Myocyte (in vitro differentiated cells): ENCODE measurements around the gene LRRC14B. TPM values are rescaled to one million over a fixed set of nuclear protein-coding genes. Genes with fewer than 3 reads are reported as not detected.

ENCODE experiments used
- DNase-seq: peaks from one replicate; pipeline ENCODE4 v3.0.0-alpha.2; 2012; ENCODE audit warnings: low read depth
- polyA plus RNA-seq: library from polyadenylated mRNA; unstranded; fragments of >200 nt; gene quantifications from one replicate; pipeline ENCODE4 v1.2.1, GENCODE V29; 2012; ENCODE audit warnings: missing spikeins
- total RNA-seq: library from RNA; depleted of rRNA; stranded (reverse); fragments of >200 nt; gene quantifications from 2 replicates; pipeline ENCODE4 v1.2.3, GENCODE V29; 2014

The LRRC14B gene
- total RNA-seq, result 11.2 and 21.9 TPM in 2 replicates
- 1.6 TPM for polyA plus RNA-seq

- peak; percentile 96 for DNase-seq
These were observed at the start of gene LRRC14B for GRCh38 chr5:191036-191948. TSS of gene LRRC14B (plus strand) at chr5:191495. CDS start at chr5:191539, 44 bp downstream.

GRCh38 chr5:141761-142160 lies 49.5 kb upstream of the LRRC14B start:
- DNase-seq, result no peak

- no peak for DNase-seq
These were observed 49.0 kb upstream of the LRRC14B start for GRCh38 chr5:142246-142810.

GRCh38 chr5:143041-143440 lies 48.3 kb upstream of the LRRC14B start:
- DNase-seq, result no peak

- DNase-seq, result no peak
These were observed 46.4 kb upstream of the LRRC14B start for GRCh38 chr5:144941-145340.

- no peak for DNase-seq
These were observed 45.5 kb upstream of the LRRC14B start for GRCh38 chr5:145585-146323.

GRCh38 chr5:147751-148150 lies 43.5 kb upstream of the LRRC14B start:
- no peak for DNase-seq

GRCh38 chr5:149745-150485 lies 41.4 kb upstream of the LRRC14B start:
- no peak for DNase-seq

GRCh38 chr5:150746-151145 lies 40.5 kb upstream of the LRRC14B start:
- DNase-seq, result no peak

GRCh38 chr5:152077-152476 lies 39.2 kb upstream of the LRRC14B start:
- no peak for DNase-seq

GRCh38 chr5:153256-153655 lies 38.0 kb upstream of the LRRC14B start:
- DNase-seq, result no peak

- DNase-seq, result no peak
These were observed 37.1 kb upstream of the LRRC14B start for GRCh38 chr5:154236-154635.

- DNase-seq, result peak; percentile 72
These were observed 36.5 kb upstream of the LRRC14B start for GRCh38 chr5:154826-155225.

- no peak for DNase-seq
These were observed 35.5 kb upstream of the LRRC14B start for GRCh38 chr5:155651-156410.

- DNase-seq, result no peak
These were observed 34.8 kb upstream of the LRRC14B start for GRCh38 chr5:156411-157072.

GRCh38 chr5:157126-157715 lies 34.1 kb upstream of the LRRC14B start:
- no peak for DNase-seq

- DNase-seq, result no peak
These were observed 33.5 kb upstream of the LRRC14B start for GRCh38 chr5:157801-158200.

- DNase-seq, result no peak
These were observed 32.4 kb upstream of the LRRC14B start for GRCh38 chr5:158807-159447.
